Adrenal gland (tissue), 12 donors: ENCODE results near the gene AKAP7. TPM values are rescaled to one million over a fixed set of nuclear protein-coding genes. Genes with fewer than 3 reads are reported as not detected.

Experiments
- DNase-seq, 7 donors: peaks; one replicate each; pipeline ENCODE4 v3.0.0-alpha.2; 2019 to 2020
- H3K27ac ChIP-seq, 5 donors: fragments of 200-600 bp; sonication (generic) in 4 of 5; 1 replicate in 3 of 5; 2 replicates in 2 of 5; pipeline versions ENCODE4 v1.5.1 to v1.8.0; 2016 to 2020; ENCODE audit warnings: mild to moderate bottlenecking in 1 of 5
- H3K27me3 ChIP-seq: fragments of 200-600 bp; 2 replicates; pipeline ENCODE4 v1.8.0; 2021
- H3K36me3 ChIP-seq, 2 donors: fragments of 200-600 bp; replicated peaks in 1 of 2; 1 replicate in 1 of 2; 2 replicates in 1 of 2; pipeline versions ENCODE4 v1.5.1 to v1.8.0; 2018 to 2022
- H3K4me1 ChIP-seq, 2 donors: fragments of 200-600 bp; replicated peaks in 1 of 2; 1 replicate in 1 of 2; 2 replicates in 1 of 2; pipeline versions ENCODE4 v1.5.1 to v1.8.0; 2018 to 2021
- H3K4me3 ChIP-seq, 4 donors: fragments of 200-600 bp; sonication (generic) in 3 of 4; one replicate each; pipeline ENCODE4 v1.5.1; 2016 to 2018
- H3K9me3 ChIP-seq, 3 donors: fragments of 200-600 bp; sonication (generic) in 1 of 3; replicated peaks in 1 of 3; 1 replicate in 2 of 3; 2 replicates in 1 of 3; pipeline versions ENCODE4 v1.5.1 to v1.8.0; 2016 to 2021
- POLR2A ChIP-seq, 2 donors: fragments of 450-650 bp; IDR thresholded peaks; one replicate each; pipeline ENCODE4 v1.6.1; 2017; ENCODE audit warnings: antibody characterized with exemption in 2 of 2, mild to moderate bottlenecking in 2 of 2, moderate library complexity in 1 of 2
- WGBS, 4 donors: extraction: QIAGEN DNeasy Blood & Tissue Kit in 2 of 4; methylation state at CpG; one replicate each; pipeline versions ENCODE4 v1.1.5 to v1.1.7; 2013 to 2017; 5-methylcytosine and 5-hydroxymethylcytosine counted together
- intact Hi-C, 2 donors: fragments of 100-400 bp; cut with DNase I; formaldehyde crosslinking; loops; one replicate each; pipeline versions ENCODE4 v1.14.1 to v1.15.0; 2022 to 2023
- polyA plus RNA-seq, 3 donors: library from polyadenylated mRNA; stranded (reverse); fragments of 200-250 nt in 2 of 3; fragments of 350-450 nt in 1 of 3; fragmentation: Illumina TruSeq in 1 of 3; extraction: RNeasy Lipid Tissue Mini Kit (QIAGEN cat#74804) in 1 of 3; gene quantifications; one replicate each; pipeline ENCODE4 v1.2.3, GENCODE V29; 2013 to 2014
- total RNA-seq, 9 donors: library from RNA; depleted of rRNA in 4 of 9; stranded (reverse); fragments of >200 nt in 4 of 9; fragments of 120-200 nt in 1 of 9; fragmentation: NEBNext Ultra II Directional in 1 of 9; extraction: Animal tissue kit (Norgen Biotek cat#: 25700) in 1 of 9; gene quantifications; one replicate each; pipeline versions ENCODE4 v1.1.0 to v1.2.4, GENCODE V29; 2013 to 2023
- TF ChIP-seq, protein P1 (sequence below), 6 experiments: fragments of 450-650 bp in 4 of 6; fragments of 200-600 bp in 2 of 6; sonication (generic) in 1 of 6; IDR thresholded peaks; 1 replicate in 5 of 6; 2 replicates in 1 of 6; pipeline versions ENCODE4 v1.5.1 to v1.8.0; 2016 to 2021; ENCODE audit warnings: antibody characterized with exemption in 6 of 6, mild to moderate bottlenecking in 2 of 6, moderate library complexity in 1 of 6
- donor health status: healthy with polysubstance abuse.
- donor health status: Bipolar disorder and iron deficiency.
- donor health status: DM: yes; HTN: yes; CAD: no.
- donor health status: DM: no; HTN: no; CAD: no.
- donor health status: DM: no; HTN: no; CAD: no.
- donor health status: DM: yes; HTN: yes; CAD: no.

Gene AKAP7
- total and polyA plus RNA-seq, 12 donors, result 36.2 to 165 (median 62.2) TPM

DNA sequence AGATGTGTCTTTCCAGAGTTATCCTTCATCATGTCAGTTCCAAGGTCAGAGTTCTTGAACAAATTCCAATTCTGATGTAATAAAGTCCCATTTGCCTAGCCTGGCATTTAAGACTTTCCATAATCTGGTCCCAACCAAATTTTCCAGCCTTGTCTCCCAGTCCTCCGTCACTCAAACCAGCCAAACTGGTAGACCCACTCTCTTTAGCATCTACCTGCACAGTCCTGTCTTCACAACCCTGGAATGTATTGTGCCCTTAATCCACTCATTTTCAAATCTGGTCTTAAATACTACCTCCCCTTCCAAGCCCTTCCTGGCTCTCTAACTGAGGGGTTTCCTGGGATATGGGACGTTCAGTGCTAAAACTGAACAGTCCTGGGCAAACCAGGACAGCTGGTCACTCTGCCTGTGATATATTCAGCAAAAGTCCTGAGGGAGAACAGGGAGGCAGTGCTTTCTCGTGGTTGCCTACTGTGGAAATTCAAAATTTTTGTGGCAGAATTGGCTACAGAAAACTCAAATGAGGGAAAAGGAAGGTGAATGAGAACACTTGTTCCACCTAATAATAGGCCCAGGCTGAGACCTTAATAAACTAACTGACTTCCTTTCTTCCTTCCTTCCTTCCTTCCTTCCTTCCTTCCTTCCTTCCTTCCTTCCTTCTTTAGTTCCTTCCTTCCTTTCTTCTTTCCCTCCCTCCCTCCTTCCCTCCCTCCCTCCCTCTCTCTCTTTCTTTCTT, 10.8 kb upstream of the AKAP7 start:
- DNase-seq, result no peak

DNA sequence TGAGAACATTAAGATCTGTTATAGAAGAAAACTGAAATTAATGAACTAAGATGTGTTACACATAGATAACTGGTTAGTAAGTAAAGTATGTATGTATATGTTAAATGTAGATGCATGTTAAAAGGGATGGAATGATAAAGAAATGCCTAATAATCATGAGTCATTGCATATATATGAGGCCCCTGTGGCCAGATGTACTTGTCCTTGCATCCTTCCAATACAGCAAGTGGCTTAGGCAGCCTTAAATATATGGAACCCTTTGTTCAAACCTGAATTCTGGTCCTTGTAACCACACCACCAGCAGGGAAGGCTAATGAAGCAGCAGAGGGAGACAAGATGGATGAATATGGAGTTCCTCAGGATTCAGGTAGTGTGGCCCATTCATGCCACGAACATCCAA, 9.8 kb upstream of the AKAP7 start:
- H3K4me3 ChIP-seq, result no peak overlapping the region
- no peak overlapping the region for H3K27ac ChIP-seq
- no peak for TF ChIP-seq POLR2A (IDR thresholded peaks at IDR 0.05)
- TF ChIP-seq, protein P1, sequence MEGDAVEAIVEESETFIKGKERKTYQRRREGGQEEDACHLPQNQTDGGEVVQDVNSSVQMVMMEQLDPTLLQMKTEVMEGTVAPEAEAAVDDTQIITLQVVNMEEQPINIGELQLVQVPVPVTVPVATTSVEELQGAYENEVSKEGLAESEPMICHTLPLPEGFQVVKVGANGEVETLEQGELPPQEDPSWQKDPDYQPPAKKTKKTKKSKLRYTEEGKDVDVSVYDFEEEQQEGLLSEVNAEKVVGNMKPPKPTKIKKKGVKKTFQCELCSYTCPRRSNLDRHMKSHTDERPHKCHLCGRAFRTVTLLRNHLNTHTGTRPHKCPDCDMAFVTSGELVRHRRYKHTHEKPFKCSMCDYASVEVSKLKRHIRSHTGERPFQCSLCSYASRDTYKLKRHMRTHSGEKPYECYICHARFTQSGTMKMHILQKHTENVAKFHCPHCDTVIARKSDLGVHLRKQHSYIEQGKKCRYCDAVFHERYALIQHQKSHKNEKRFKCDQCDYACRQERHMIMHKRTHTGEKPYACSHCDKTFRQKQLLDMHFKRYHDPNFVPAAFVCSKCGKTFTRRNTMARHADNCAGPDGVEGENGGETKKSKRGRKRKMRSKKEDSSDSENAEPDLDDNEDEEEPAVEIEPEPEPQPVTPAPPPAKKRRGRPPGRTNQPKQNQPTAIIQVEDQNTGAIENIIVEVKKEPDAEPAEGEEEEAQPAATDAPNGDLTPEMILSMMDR (IDR thresholded peaks at IDR 0.05), result no peak
- no peaks in the 10 kb centered on the region for H3K9me3 ChIP-seq
- WGBS, 4 donors, result 94 to 100% (median 95%) methylated on average over 1 of the region's 1 CpG
- no peaks in the 10 kb centered on the region for H3K27me3 ChIP-seq
- intact Hi-C loops, result no loop called here
- no peaks in the 10 kb centered on the region for H3K36me3 ChIP-seq
- DNase-seq, result no peak
- no peaks in the 10 kb centered on the region for H3K4me1 ChIP-seq

More for the DNA sequence above, 10.8 kb upstream of the AKAP7 start:
- Histone ChIP-seq H3K9me3 (no peaks in the 10 kb centered on the region), H3K27ac (no peak overlapping the region), H3K36me3 (no peaks in the 10 kb centered on the region), H3K27me3 (no peaks in the 10 kb centered on the region), H3K4me3 (no peak overlapping the region), H3K4me1 (no peaks in the 10 kb centered on the region)
- 58 to 73% (median 65%) methylated on average over 3 of the region's 3 CpGs for WGBS, 4 donors
- intact Hi-C loops, result no loop called here
- TF ChIP-seq, protein P1 (IDR thresholded peaks at IDR 0.05), result no peak
- no peak for TF ChIP-seq POLR2A (IDR thresholded peaks at IDR 0.05)

DNA sequence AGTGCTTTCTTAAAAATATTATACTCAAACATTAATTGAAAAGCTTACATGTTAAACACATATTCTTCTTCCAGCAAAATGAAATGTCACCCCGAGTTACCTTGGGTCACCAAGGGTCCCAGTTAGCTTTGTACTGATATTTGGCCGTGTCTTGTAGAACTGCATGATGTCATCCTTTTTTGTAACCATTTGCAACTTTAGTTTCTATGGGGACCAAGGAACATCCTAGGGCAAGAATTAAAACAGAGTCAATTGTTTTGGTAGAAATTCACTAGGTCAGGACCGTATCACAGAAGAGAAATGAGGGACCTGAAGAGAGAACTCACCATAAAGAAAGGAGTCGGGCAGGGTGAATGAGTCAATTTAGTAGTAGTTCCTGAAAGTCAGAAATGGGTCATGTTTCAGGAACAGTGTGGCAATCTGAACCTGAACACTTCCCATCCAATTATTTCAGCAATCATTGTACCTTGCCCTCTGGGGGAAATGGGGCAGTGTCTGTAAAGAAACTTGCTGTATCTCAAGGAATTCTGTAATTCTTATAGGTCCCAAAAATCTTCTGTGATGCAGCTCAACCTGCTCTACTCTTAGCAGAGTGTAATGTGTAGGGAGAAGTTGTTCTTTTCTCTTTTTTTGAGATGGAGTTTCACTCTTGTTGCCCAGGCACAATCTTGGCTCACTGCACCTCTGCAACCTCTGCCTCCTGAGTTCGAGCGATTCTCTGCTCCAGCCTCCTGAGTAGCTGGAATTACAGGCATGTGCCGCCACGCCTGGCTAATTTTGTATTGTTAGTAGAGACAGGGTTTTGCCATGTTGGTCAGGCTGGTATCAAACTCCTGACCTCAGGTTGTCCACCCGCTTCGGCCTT, 5.3 kb upstream of the AKAP7 start:
- Histone ChIP-seq H3K4me1 (peaks cover 6 to 11% of the 10 kb centered on the region in 2 donors), H3K4me3 (no peak overlapping the region), H3K27me3 (no peaks in the 10 kb centered on the region), H3K9me3 (no peaks in the 10 kb centered on the region), H3K27ac (no peak overlapping the region), H3K36me3 (no peaks in the 10 kb centered on the region)
- intact Hi-C loops, result no loop called here
- no peak for DNase-seq
- WGBS, 4 donors, result 75 to 82% (median 80%) methylated on average over 10 of the region's 10 CpGs
- TF ChIP-seq, protein P1 (IDR thresholded peaks at IDR 0.05), result no peak
- no peak for TF ChIP-seq POLR2A (IDR thresholded peaks at IDR 0.05)

DNA sequence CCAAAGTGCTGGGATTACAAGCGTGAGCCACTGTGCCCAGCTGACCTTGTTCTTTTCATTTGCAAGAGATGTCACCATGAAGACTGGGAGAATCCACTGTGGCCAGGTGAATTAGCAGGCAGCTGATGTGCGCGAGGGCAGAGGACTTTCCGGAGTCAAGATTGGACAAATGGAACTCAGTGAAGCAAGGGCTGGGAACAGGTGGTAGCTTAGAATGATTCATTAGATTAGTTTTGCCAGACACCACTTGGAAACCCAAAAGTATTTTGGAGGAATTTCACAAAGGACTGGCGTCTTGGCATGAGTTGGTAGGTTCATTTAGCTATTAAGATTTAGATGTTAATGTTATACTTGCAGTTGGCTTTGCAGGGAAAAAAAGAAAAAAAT, 4.7 kb upstream of the AKAP7 start:
- Histone ChIP-seq H3K27me3 (no peaks in the 10 kb centered on the region), H3K9me3 (no peaks in the 10 kb centered on the region), H3K4me3 (no peak overlapping the region), H3K27ac (no peak overlapping the region), H3K36me3 (no peaks in the 10 kb centered on the region), H3K4me1 (peaks cover 6 to 12% of the 10 kb centered on the region in 2 donors)
- 95 to 98% (median 97%) methylated on average over 4 to 5 of the region's 5 CpGs for WGBS, 4 donors
- intact Hi-C loops, result no loop called here
- DNase-seq, result no peak
- TF ChIP-seq, protein P1 (IDR thresholded peaks at IDR 0.05), result no peak
- TF ChIP-seq POLR2A (IDR thresholded peaks at IDR 0.05), result no peak
